H9 (cell line): ENCODE data around the gene PACS1. TPM values are rescaled to one million over a fixed set of nuclear protein-coding genes. Genes with fewer than 3 reads are reported as not detected.

Source experiments
- DNase-seq: peaks from one replicate; pipeline ENCODE4 v3.0.0-alpha.2; 2017
- H2AFZ ChIP-seq: one replicate; pipeline ENCODE4 v1.6.1; 2013; ENCODE audit warnings: mild to moderate bottlenecking, low read length, control low read depth, moderate library complexity
- H2AK5ac ChIP-seq: 2 replicates; pipeline ENCODE4 v1.6.1; 2013; ENCODE audit warnings: low read length, control low read depth, mixed read lengths; ENCODE audit not compliant: insufficient read length
- H2BK120ac ChIP-seq: one replicate; pipeline ENCODE4 v1.6.1; 2013; ENCODE audit warnings: low read depth, mild to moderate bottlenecking, low read length, control low read depth, inconsistent platforms; ENCODE audit not compliant: poor library complexity, severe bottlenecking
- H2BK12ac ChIP-seq: 2 replicates; pipeline ENCODE4 v1.6.1; 2013; ENCODE audit warnings: low read length, control low read depth, mixed read lengths, low read depth; ENCODE audit not compliant: insufficient read length
- H2BK15ac ChIP-seq: 2 replicates; pipeline ENCODE4 v1.6.1; 2013; ENCODE audit warnings: low read depth, low read length, control low read depth
- H2BK20ac ChIP-seq: one replicate; pipeline ENCODE4 v1.6.1; 2013; ENCODE audit warnings: low read depth, mild to moderate bottlenecking, low read length, control low read depth, inconsistent platforms; ENCODE audit not compliant: poor library complexity, severe bottlenecking
- H2BK5ac ChIP-seq: 2 replicates; pipeline ENCODE4 v1.6.1; 2013; ENCODE audit warnings: low read length, control low read depth, mixed read lengths; ENCODE audit not compliant: insufficient read length
- H3K14ac ChIP-seq: 2 replicates; pipeline ENCODE4 v1.6.1; 2013; ENCODE audit warnings: low read length, control low read depth; ENCODE audit not compliant: insufficient read depth
- H3K18ac ChIP-seq: 2 replicates; pipeline ENCODE4 v1.6.1; 2013; ENCODE audit warnings: low read depth, mild to moderate bottlenecking, mixed read lengths, low read length, control low read depth; ENCODE audit not compliant: insufficient read length
- H3K23ac ChIP-seq: 2 replicates; pipeline ENCODE4 v1.6.1; 2013; ENCODE audit warnings: low read length, control low read depth, mixed read lengths, low read depth; ENCODE audit not compliant: insufficient read length
- H3K23me2 ChIP-seq: 2 replicates; pipeline ENCODE4 v1.6.1; 2013; ENCODE audit warnings: low read depth, mild to moderate bottlenecking, mixed read lengths, low read length, control low read depth; ENCODE audit not compliant: insufficient read length, poor library complexity, severe bottlenecking
- H3K27ac ChIP-seq: 2 replicates; pipeline ENCODE4 v1.5.1; 2013; ENCODE audit warnings: low read length, control low read depth, mixed read lengths, low read depth; ENCODE audit not compliant: insufficient read length
- H3K27me3 ChIP-seq: 2 replicates; pipeline ENCODE4 v1.6.1; 2013; ENCODE audit warnings: low read length, control low read depth, inconsistent platforms; ENCODE audit not compliant: insufficient read depth
- H3K4ac ChIP-seq: 2 replicates; pipeline ENCODE4 v1.6.1; 2013; ENCODE audit warnings: low read depth, mild to moderate bottlenecking, control low read depth, inconsistent platforms, low read length, moderate library complexity
- H3K4me1 ChIP-seq: 2 replicates; pipeline ENCODE4 v1.6.1; 2013; ENCODE audit warnings: low read length, control low read depth, inconsistent platforms; ENCODE audit not compliant: insufficient read depth
- H3K4me2 ChIP-seq: 2 replicates; pipeline ENCODE4 v1.6.1; 2013; ENCODE audit warnings: low read length, control low read depth, mixed read lengths; ENCODE audit not compliant: insufficient read length, insufficient read depth
- H3K56ac ChIP-seq: 2 replicates; pipeline ENCODE4 v1.6.1; 2013; ENCODE audit warnings: low read depth, mild to moderate bottlenecking, mixed read lengths, low read length, control low read depth; ENCODE audit not compliant: insufficient read length
- H3K79me1 ChIP-seq: 2 replicates; pipeline ENCODE4 v1.6.1; 2013; ENCODE audit warnings: low read depth, mild to moderate bottlenecking, moderate library complexity, low read length, control low read depth, inconsistent platforms; ENCODE audit not compliant: insufficient read depth, poor library complexity, severe bottlenecking
- H3K79me2 ChIP-seq: 2 replicates; pipeline ENCODE4 v1.6.1; 2013; ENCODE audit warnings: low read length, control low read depth, inconsistent platforms; ENCODE audit not compliant: insufficient read depth
- H3K9ac ChIP-seq: 2 replicates; pipeline ENCODE4 v1.6.1; 2013; ENCODE audit warnings: low read length, control low read depth, mixed read lengths; ENCODE audit not compliant: insufficient read length; ENCODE audit errors: extremely low read depth
- H3K9me3 ChIP-seq: one replicate; pipeline ENCODE4 v1.6.1; 2013; ENCODE audit warnings: low read depth, low read length, inconsistent platforms; ENCODE audit not compliant: control insufficient read depth
- H3T11ph ChIP-seq: one replicate; pipeline ENCODE4 v1.6.1; 2013; ENCODE audit warnings: mild to moderate bottlenecking, low read length, control low read depth, inconsistent platforms
- H4K20me1 ChIP-seq: one replicate; pipeline ENCODE4 v1.6.1; 2013; ENCODE audit not compliant: control insufficient read depth, insufficient read length, insufficient read depth
- H4K5ac ChIP-seq: 2 replicates; pipeline ENCODE4 v1.6.1; 2013; ENCODE audit warnings: low read depth, mild to moderate bottlenecking, mixed read lengths, low read length, control low read depth; ENCODE audit not compliant: insufficient read length
- H4K8ac ChIP-seq: replicated peaks from 2 replicates; pipeline ENCODE4 v1.6.1; 2013; ENCODE audit warnings: low read length, control low read depth, mixed read lengths, low read depth; ENCODE audit not compliant: insufficient read length
- H4K91ac ChIP-seq: 2 replicates; pipeline ENCODE4 v1.6.1; 2013; ENCODE audit warnings: low read depth, mild to moderate bottlenecking, moderate library complexity, mixed read lengths, low read length, control low read depth; ENCODE audit not compliant: insufficient read length
- H3K27ac Mint-ChIP-seq, 3 experiments: 2 replicates in 2 of 3; 3 replicates in 1 of 3; pipeline ENCODE4 v1.8.0; 2020 to 2021; ENCODE audit warnings: mixed read lengths in 3 of 3, mild to moderate bottlenecking in 1 of 3, moderate library complexity in 1 of 3
- H3K27me3 Mint-ChIP-seq: 2 replicates; pipeline ENCODE4 v1.8.0; 2021; ENCODE audit warnings: low read depth, mild to moderate bottlenecking, moderate library complexity, mixed read lengths
- H3K36me3 Mint-ChIP-seq, 3 experiments: 2 replicates in 2 of 3; 3 replicates in 1 of 3; pipeline ENCODE4 v1.8.0; 2020 to 2021; ENCODE audit warnings: low read depth in 3 of 3, mixed read lengths in 3 of 3; ENCODE audit not compliant: insufficient read depth in 1 of 3
- H3K4me1 Mint-ChIP-seq, 2 experiments: 2 replicates each; pipeline ENCODE4 v1.8.0; 2020; ENCODE audit warnings: mixed read lengths in 2 of 2
- H3K4me3 Mint-ChIP-seq, 2 experiments: 2 replicates in 1 of 2; 3 replicates in 1 of 2; pipeline ENCODE4 v1.8.0; 2020 to 2021; ENCODE audit warnings: mild to moderate bottlenecking in 2 of 2, mixed read lengths in 2 of 2, moderate library complexity in 1 of 2
- H3K9me3 Mint-ChIP-seq, 2 experiments: 2 replicates in 1 of 2; 3 replicates in 1 of 2; pipeline ENCODE4 v1.8.0; 2020; ENCODE audit warnings: mild to moderate bottlenecking in 2 of 2, mixed read lengths in 2 of 2, moderate library complexity in 1 of 2
- CTCF ChIP-seq: fragments of 200-600 bp; sonication (generic); conservative IDR thresholded peaks from 3 replicates; pipeline ENCODE4 v1.8.0; 2021; ENCODE audit warnings: antibody characterized with exemption, mild to moderate bottlenecking
- WGBS: extraction: QIAGEN DNeasy Blood & Tissue Kit; methylation state at CpG from one replicate; pipeline ENCODE4 v1.1.7; 2013; ENCODE audit warnings: missing lambda C conversion rate, low lambda C conversion rate, mixed read lengths; ENCODE audit not compliant: insufficient read length; ENCODE audit errors: extremely low coverage; 5-methylcytosine and 5-hydroxymethylcytosine counted together
- total RNA-seq: library from RNA; stranded (reverse); gene quantifications from 2 replicates; pipeline ENCODE4 v1.2.1, GENCODE V29; 2021

PACS1 gene
- total RNA-seq, 1 experiment from 2014 or later: 35.5 TPM

GRCh38 chr11:66084821-66085475 lies 14.9 kb downstream of the PACS1 start:
- Histone ChIP-seq H3K79me2 (no peaks in the 10 kb centered on the region), H3K56ac (no peak overlapping the region), H3K9ac (no peak overlapping the region), H2BK12ac (no peak overlapping the region), H3K18ac (no peak overlapping the region), H4K91ac (no peak overlapping the region), H3K27ac (no peak overlapping the region), H2AFZ (no peak overlapping the region), H3K4me2 (no peak overlapping the region), H3K79me1 (no peaks in the 10 kb centered on the region), H3K23ac (no peak overlapping the region), H3K27me3 (no peaks in the 10 kb centered on the region), H3K4ac (no peak overlapping the region), H2BK120ac (no peak overlapping the region), H3K4me1 (no peaks in the 10 kb centered on the region), H2BK15ac (no peak overlapping the region), H2BK20ac (no peak overlapping the region), H2BK5ac (no peak overlapping the region), H3T11ph (no peak overlapping the region), H4K5ac (no peak overlapping the region), H2AK5ac (no peak overlapping the region), H3K14ac (no peak overlapping the region), H4K8ac (no peak overlapping the region), H3K23me2 (no peaks in the 10 kb centered on the region), H4K20me1 (no peaks in the 10 kb centered on the region), H3K9me3 (no peaks in the 10 kb centered on the region)
- no CpG with 5 or more reads among the region's 3 CpGs for whole genome bisulfite sequencing
- H3K9me3 Mint-ChIP-seq: no peaks in the 10 kb centered on the region
- H3K27ac Mint-ChIP-seq: no peak overlapping the region
- no peaks in the 10 kb centered on the region for H3K27me3 Mint-ChIP-seq
- H3K36me3 Mint-ChIP-seq: no peaks in the 10 kb centered on the region
- DNase-seq: no peak
- no peak for TF ChIP-seq CTCF
- H3K4me3 Mint-ChIP-seq: no peak overlapping the region
- no peaks in the 10 kb centered on the region; a peak in 1 of 4 replicates for H3K4me1 Mint-ChIP-seq
